WTC11 (cell line): ENCODE measurements around the gene GID4. TPM values are rescaled to one million over a fixed set of nuclear protein-coding genes. Genes with fewer than 3 reads are reported as not detected.

ENCODE experiments used
- ATAC-seq: fragments of 200-7000 bp; cut with Tn5 transposase; 2 replicates; pipeline ENCODE4 v1.10.0; 2021; ENCODE audit warnings: mild to moderate bottlenecking, moderate library complexity
- CTCF ChIA-PET: fragments of 300-600 bp; sonication (Branson Sonifier 250); formaldehyde crosslinking; loops from one replicate; lab custom pipeline; 2021; ENCODE audit warnings: antibody characterized with exemption; lab: Charles Lee
- POLR2A ChIA-PET: fragments of 350-600 bp; sonication (Branson Sonifier 250); formaldehyde crosslinking; loops from one replicate; lab custom pipeline; 2021; ENCODE audit warnings: antibody characterized with exemption; lab: Charles Lee
- DNase-seq: peaks from one replicate; pipeline ENCODE4 v3.0.0; 2021; ENCODE audit warnings: low spot score
- H3K27ac Mint-ChIP-seq: 2 replicates; pipeline ENCODE4 v1.8.0; 2021; ENCODE audit warnings: mixed read lengths
- H3K27me3 Mint-ChIP-seq: 2 replicates; pipeline ENCODE4 v1.8.0; 2021; ENCODE audit warnings: low read depth, mild to moderate bottlenecking, moderate library complexity, mixed read lengths
- H3K36me3 Mint-ChIP-seq: 2 replicates; pipeline ENCODE4 v1.8.0; 2021; ENCODE audit warnings: mixed read lengths
- H3K4me1 Mint-ChIP-seq: 2 replicates; pipeline ENCODE4 v1.8.0; 2022; ENCODE audit warnings: mixed read lengths
- H3K4me3 Mint-ChIP-seq: 2 replicates; pipeline ENCODE4 v1.8.0; 2021; ENCODE audit warnings: mild to moderate bottlenecking, moderate library complexity, mixed read lengths
- H3K9me3 Mint-ChIP-seq: 2 replicates; pipeline ENCODE4 v1.8.0; 2021; ENCODE audit warnings: mixed read lengths
- ATF1 ChIP-seq: sonication (generic); formaldehyde crosslinking; IDR thresholded peaks from 2 replicates; pipeline ENCODE4 v1.8.1; 2023; ENCODE audit warnings: mild to moderate bottlenecking, moderate library complexity, missing genetic modification reagents
- ELF4 ChIP-seq: sonication (generic); formaldehyde crosslinking; IDR thresholded peaks from 2 replicates; pipeline ENCODE4 v1.8.1; 2022; ENCODE audit warnings: low read depth, mild to moderate bottlenecking, moderate library complexity, missing genetic modification reagents
- ETV6 ChIP-seq: sonication (generic); formaldehyde crosslinking; IDR thresholded peaks from 2 replicates; pipeline ENCODE4 v1.8.1; 2022; ENCODE audit warnings: mild to moderate bottlenecking, missing genetic modification reagents
- FOXJ3 ChIP-seq: sonication (generic); formaldehyde crosslinking; IDR thresholded peaks from 2 replicates; pipeline ENCODE4 v1.9.0; 2021; ENCODE audit warnings: missing genetic modification reagents, mild to moderate bottlenecking, borderline replicate concordance
- GABPB1 ChIP-seq: sonication (generic); formaldehyde crosslinking; IDR thresholded peaks from 2 replicates; pipeline ENCODE4 v1.8.1; 2023; ENCODE audit warnings: mild to moderate bottlenecking, missing genetic modification reagents
- JUN ChIP-seq: sonication (generic); formaldehyde crosslinking; IDR thresholded peaks from 2 replicates; pipeline ENCODE4 v1.8.0; 2023; ENCODE audit warnings: mild to moderate bottlenecking, missing genetic modification reagents
- KAT7 ChIP-seq: sonication (generic); formaldehyde crosslinking; IDR thresholded peaks from 2 replicates; pipeline ENCODE4 v1.8.1; 2023; ENCODE audit warnings: missing genetic modification reagents, mild to moderate bottlenecking, borderline replicate concordance
- NFYB ChIP-seq: sonication (generic); formaldehyde crosslinking; conservative IDR thresholded peaks from 2 replicates; pipeline ENCODE4 v1.8.0; 2022; ENCODE audit warnings: low read depth, missing genetic modification reagents
- NR1H2 ChIP-seq: sonication (generic); formaldehyde crosslinking; IDR thresholded peaks from 2 replicates; pipeline ENCODE4 v1.9.0; 2021; ENCODE audit warnings: mild to moderate bottlenecking, moderate library complexity, missing genetic modification reagents
- NR2C2 ChIP-seq: sonication (generic); formaldehyde crosslinking; IDR thresholded peaks from 2 replicates; pipeline ENCODE4 v1.8.0; 2022; ENCODE audit warnings: mild to moderate bottlenecking, missing genetic modification reagents
- OVOL2 ChIP-seq: fragments of 250-450 bp; sonication (Bioruptor Pico); IDR thresholded peaks from 2 replicates; pipeline ENCODE4 v1.9.0; 2021; ENCODE audit warnings: mild to moderate bottlenecking, borderline replicate concordance
- TEAD4 ChIP-seq: sonication (generic); formaldehyde crosslinking; IDR thresholded peaks from 2 replicates; pipeline ENCODE4 v1.8.0; 2022; ENCODE audit warnings: mild to moderate bottlenecking, missing genetic modification reagents
- ZNF121 ChIP-seq: sonication (generic); formaldehyde crosslinking; IDR thresholded peaks from 2 replicates; pipeline ENCODE4 v1.8.0; 2023; ENCODE audit warnings: missing genetic modification reagents
- ZNF138 ChIP-seq: sonication (generic); formaldehyde crosslinking; conservative IDR thresholded peaks from 2 replicates; pipeline ENCODE4 v1.8.1; 2022; ENCODE audit warnings: mild to moderate bottlenecking, moderate library complexity, missing genetic modification reagents
- total RNA-seq: library from RNA; stranded (reverse); gene quantifications from 3 replicates; pipeline ENCODE4 v1.2.3, GENCODE V29; 2021
- TF ChIP-seq, protein P1 (sequence below): fragments of 250-450 bp; sonication (Bioruptor Pico); IDR thresholded peaks from 2 replicates; pipeline ENCODE4 v1.9.0; 2021; ENCODE audit warnings: mild to moderate bottlenecking
- TF ChIP-seq, protein P2 (sequence below): sonication (generic); formaldehyde crosslinking; IDR thresholded peaks from 2 replicates; pipeline ENCODE4 v1.8.0; 2022; ENCODE audit warnings: missing genetic modification reagents
- TF ChIP-seq, protein P3 (sequence below): sonication (generic); formaldehyde crosslinking; IDR thresholded peaks from 2 replicates; pipeline ENCODE4 v1.8.1; 2022; ENCODE audit warnings: mild to moderate bottlenecking, moderate library complexity, missing genetic modification reagents
- TF ChIP-seq, protein P4 (sequence below): sonication (generic); formaldehyde crosslinking; IDR thresholded peaks from 2 replicates; pipeline ENCODE4 v1.8.1; 2022; ENCODE audit warnings: mild to moderate bottlenecking, missing genetic modification reagents, moderate library complexity, borderline replicate concordance
- TF ChIP-seq, protein P5 (sequence below): fragments of 250-450 bp; sonication (Bioruptor Pico); IDR thresholded peaks from 2 replicates; pipeline ENCODE4 v2.1.2; 2022; ENCODE audit warnings: mild to moderate bottlenecking, moderate library complexity
- TF ChIP-seq, protein P6 (sequence below): sonication (generic); formaldehyde crosslinking; conservative IDR thresholded peaks from 2 replicates; pipeline ENCODE4 v1.8.1; 2023; ENCODE audit warnings: mild to moderate bottlenecking, low read depth, missing genetic modification reagents, moderate library complexity
- TF ChIP-seq, protein P7 (sequence below): sonication (generic); formaldehyde crosslinking; IDR thresholded peaks from 2 replicates; pipeline ENCODE4 v1.8.0; 2022; ENCODE audit warnings: mild to moderate bottlenecking, missing genetic modification reagents
- TF ChIP-seq, protein P8 (sequence below): sonication (generic); formaldehyde crosslinking; IDR thresholded peaks from 2 replicates; pipeline ENCODE4 v1.8.0; 2023; ENCODE audit warnings: missing genetic modification reagents

The GID4 gene
- total RNA-seq, 1 experiment from 2014 or later: 16.0 TPM

DNA sequence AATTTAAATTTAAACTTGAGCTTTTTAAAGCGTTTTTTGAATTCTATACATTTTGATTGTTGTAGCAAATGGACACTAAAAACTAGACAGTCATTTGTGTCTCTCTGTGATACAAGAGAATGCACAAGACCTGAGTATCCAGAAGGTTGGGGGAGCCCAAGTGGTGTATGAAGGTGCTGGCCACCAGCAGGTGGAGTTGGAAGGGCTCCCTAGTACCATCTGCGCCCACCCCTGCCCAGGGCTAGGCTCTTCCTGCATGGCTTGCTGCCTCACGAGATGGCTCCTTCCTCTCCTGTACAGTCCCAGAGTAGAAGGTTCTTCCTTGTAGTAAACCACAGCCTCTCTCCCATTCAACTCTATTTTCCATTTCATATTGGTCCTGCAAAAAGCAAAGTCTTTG, 17.0 kb downstream of the GID4 start:
- POLR2A ChIA-PET: no interaction called here
- H3K36me3 Mint-ChIP-seq: peaks cover 49% of the 10 kb centered on the region
- CTCF ChIA-PET: no interaction called here
- no peak overlapping the region for H3K27ac Mint-ChIP-seq
- ATAC-seq (no peak), DNase-seq (no peak)
- TF ChIP-seq GABPB1: no peak
- TF ChIP-seq ETV6 (CRISPR knock-in tag): no peak
- TF ChIP-seq JUN (CRISPR knock-in tag): no peak
- TF ChIP-seq OVOL2: no peak
- TF ChIP-seq, protein P1, sequence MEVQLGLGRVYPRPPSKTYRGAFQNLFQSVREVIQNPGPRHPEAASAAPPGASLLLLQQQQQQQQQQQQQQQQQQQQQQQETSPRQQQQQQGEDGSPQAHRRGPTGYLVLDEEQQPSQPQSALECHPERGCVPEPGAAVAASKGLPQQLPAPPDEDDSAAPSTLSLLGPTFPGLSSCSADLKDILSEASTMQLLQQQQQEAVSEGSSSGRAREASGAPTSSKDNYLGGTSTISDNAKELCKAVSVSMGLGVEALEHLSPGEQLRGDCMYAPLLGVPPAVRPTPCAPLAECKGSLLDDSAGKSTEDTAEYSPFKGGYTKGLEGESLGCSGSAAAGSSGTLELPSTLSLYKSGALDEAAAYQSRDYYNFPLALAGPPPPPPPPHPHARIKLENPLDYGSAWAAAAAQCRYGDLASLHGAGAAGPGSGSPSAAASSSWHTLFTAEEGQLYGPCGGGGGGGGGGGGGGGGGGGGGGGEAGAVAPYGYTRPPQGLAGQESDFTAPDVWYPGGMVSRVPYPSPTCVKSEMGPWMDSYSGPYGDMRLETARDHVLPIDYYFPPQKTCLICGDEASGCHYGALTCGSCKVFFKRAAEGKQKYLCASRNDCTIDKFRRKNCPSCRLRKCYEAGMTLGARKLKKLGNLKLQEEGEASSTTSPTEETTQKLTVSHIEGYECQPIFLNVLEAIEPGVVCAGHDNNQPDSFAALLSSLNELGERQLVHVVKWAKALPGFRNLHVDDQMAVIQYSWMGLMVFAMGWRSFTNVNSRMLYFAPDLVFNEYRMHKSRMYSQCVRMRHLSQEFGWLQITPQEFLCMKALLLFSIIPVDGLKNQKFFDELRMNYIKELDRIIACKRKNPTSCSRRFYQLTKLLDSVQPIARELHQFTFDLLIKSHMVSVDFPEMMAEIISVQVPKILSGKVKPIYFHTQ (CRISPR knock-in tag): no peak
- TF ChIP-seq, protein P2, sequence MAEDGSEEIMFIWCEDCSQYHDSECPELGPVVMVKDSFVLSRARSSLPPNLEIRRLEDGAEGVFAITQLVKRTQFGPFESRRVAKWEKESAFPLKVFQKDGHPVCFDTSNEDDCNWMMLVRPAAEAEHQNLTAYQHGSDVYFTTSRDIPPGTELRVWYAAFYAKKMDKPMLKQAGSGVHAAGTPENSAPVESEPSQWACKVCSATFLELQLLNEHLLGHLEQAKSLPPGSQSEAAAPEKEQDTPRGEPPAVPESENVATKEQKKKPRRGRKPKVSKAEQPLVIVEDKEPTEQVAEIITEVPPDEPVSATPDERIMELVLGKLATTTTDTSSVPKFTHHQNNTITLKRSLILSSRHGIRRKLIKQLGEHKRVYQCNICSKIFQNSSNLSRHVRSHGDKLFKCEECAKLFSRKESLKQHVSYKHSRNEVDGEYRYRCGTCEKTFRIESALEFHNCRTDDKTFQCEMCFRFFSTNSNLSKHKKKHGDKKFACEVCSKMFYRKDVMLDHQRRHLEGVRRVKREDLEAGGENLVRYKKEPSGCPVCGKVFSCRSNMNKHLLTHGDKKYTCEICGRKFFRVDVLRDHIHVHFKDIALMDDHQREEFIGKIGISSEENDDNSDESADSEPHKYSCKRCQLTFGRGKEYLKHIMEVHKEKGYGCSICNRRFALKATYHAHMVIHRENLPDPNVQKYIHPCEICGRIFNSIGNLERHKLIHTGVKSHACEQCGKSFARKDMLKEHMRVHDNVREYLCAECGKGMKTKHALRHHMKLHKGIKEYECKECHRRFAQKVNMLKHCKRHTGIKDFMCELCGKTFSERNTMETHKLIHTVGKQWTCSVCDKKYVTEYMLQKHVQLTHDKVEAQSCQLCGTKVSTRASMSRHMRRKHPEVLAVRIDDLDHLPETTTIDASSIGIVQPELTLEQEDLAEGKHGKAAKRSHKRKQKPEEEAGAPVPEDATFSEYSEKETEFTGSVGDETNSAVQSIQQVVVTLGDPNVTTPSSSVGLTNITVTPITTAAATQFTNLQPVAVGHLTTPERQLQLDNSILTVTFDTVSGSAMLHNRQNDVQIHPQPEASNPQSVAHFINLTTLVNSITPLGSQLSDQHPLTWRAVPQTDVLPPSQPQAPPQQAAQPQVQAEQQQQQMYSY (CRISPR knock-in tag): no peak
- TF ChIP-seq FOXJ3: no peak
- TF ChIP-seq ZNF121 (CRISPR knock-in tag): no peak
- TF ChIP-seq KAT7 (CRISPR knock-in tag): no peak
- TF ChIP-seq NR1H2 (CRISPR knock-in tag): no peak
- TF ChIP-seq, protein P3, sequence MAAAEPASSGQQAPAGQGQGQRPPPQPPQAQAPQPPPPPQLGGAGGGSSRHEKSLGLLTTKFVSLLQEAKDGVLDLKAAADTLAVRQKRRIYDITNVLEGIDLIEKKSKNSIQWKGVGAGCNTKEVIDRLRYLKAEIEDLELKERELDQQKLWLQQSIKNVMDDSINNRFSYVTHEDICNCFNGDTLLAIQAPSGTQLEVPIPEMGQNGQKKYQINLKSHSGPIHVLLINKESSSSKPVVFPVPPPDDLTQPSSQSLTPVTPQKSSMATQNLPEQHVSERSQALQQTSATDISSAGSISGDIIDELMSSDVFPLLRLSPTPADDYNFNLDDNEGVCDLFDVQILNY: no peak
- TF ChIP-seq, protein P4, sequence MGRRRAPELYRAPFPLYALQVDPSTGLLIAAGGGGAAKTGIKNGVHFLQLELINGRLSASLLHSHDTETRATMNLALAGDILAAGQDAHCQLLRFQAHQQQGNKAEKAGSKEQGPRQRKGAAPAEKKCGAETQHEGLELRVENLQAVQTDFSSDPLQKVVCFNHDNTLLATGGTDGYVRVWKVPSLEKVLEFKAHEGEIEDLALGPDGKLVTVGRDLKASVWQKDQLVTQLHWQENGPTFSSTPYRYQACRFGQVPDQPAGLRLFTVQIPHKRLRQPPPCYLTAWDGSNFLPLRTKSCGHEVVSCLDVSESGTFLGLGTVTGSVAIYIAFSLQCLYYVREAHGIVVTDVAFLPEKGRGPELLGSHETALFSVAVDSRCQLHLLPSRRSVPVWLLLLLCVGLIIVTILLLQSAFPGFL: no peak
- TF ChIP-seq NR2C2 (CRISPR knock-in tag): no peak
- H3K4me1 Mint-ChIP-seq: no peaks in the 10 kb centered on the region
- no peak overlapping the region for H3K4me3 Mint-ChIP-seq
- no peaks in the 10 kb centered on the region for H3K27me3 Mint-ChIP-seq
- H3K9me3 Mint-ChIP-seq: no peaks in the 10 kb centered on the region

DNA sequence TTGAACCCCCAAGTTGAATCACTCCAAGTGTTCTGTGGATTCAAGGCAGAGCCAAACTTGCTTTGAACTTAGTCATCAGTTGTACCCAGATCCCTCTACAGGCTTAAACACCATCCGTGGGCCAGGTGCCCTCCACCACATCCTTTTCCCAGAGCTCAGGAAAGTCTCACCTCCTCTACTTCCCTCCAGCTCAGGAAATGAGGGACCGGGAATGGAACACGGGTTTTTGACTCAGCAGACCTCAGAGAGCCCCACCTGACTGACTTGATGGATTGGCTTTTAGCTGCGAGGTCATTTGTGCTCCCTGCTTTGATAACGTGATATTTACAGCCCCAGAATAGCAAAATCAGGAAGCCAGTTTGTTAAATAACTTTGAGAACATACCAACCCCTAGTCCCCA, 20.1 kb downstream of the GID4 start:
- no peak for DNase-seq
- ChIA-PET POLR2A (no interaction called here), CTCF (interaction anchor here (1.0 kb wide), 1 partner anchor 168 kb away, joined by 3 read pairs; no protein-coding TSS in a partner anchor)
- H3K27ac Mint-ChIP-seq: no peak overlapping the region
- no peak for ATAC-seq
- no peaks in the 10 kb centered on the region for H3K4me1 Mint-ChIP-seq
- peaks cover 48% of the 10 kb centered on the region for H3K36me3 Mint-ChIP-seq
- H3K9me3 Mint-ChIP-seq: no peaks in the 10 kb centered on the region
- H3K27me3 Mint-ChIP-seq: no peaks in the 10 kb centered on the region
- H3K4me3 Mint-ChIP-seq: no peak overlapping the region
- TF ChIP-seq, protein P5, sequence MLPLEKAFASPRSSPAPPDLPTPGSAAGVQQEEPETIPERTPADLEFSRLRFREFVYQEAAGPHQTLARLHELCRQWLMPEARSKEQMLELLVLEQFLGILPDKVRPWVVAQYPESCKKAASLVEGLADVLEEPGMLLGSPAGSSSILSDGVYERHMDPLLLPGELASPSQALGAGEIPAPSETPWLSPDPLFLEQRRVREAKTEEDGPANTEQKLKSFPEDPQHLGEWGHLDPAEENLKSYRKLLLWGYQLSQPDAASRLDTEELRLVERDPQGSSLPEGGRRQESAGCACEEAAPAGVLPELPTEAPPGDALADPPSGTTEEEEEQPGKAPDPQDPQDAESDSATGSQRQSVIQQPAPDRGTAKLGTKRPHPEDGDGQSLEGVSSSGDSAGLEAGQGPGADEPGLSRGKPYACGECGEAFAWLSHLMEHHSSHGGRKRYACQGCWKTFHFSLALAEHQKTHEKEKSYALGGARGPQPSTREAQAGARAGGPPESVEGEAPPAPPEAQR (CRISPR knock-in tag): no peak
- TF ChIP-seq ATF1 (CRISPR knock-in tag) (no peak), KAT7 (CRISPR knock-in tag) (no peak), TEAD4 (CRISPR knock-in tag) (no peak), ELF4 (CRISPR knock-in tag) (no peak), ZNF138 (no peak), NFYB (CRISPR knock-in tag) (no peak)
- TF ChIP-seq, protein P6, sequence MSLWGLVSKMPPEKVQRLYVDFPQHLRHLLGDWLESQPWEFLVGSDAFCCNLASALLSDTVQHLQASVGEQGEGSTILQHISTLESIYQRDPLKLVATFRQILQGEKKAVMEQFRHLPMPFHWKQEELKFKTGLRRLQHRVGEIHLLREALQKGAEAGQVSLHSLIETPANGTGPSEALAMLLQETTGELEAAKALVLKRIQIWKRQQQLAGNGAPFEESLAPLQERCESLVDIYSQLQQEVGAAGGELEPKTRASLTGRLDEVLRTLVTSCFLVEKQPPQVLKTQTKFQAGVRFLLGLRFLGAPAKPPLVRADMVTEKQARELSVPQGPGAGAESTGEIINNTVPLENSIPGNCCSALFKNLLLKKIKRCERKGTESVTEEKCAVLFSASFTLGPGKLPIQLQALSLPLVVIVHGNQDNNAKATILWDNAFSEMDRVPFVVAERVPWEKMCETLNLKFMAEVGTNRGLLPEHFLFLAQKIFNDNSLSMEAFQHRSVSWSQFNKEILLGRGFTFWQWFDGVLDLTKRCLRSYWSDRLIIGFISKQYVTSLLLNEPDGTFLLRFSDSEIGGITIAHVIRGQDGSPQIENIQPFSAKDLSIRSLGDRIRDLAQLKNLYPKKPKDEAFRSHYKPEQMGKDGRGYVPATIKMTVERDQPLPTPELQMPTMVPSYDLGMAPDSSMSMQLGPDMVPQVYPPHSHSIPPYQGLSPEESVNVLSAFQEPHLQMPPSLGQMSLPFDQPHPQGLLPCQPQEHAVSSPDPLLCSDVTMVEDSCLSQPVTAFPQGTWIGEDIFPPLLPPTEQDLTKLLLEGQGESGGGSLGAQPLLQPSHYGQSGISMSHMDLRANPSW (CRISPR knock-in tag): no peak
- TF ChIP-seq, protein P7, sequence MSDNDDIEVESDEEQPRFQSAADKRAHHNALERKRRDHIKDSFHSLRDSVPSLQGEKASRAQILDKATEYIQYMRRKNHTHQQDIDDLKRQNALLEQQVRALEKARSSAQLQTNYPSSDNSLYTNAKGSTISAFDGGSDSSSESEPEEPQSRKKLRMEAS (CRISPR knock-in tag): no peak
- TF ChIP-seq, protein P8, sequence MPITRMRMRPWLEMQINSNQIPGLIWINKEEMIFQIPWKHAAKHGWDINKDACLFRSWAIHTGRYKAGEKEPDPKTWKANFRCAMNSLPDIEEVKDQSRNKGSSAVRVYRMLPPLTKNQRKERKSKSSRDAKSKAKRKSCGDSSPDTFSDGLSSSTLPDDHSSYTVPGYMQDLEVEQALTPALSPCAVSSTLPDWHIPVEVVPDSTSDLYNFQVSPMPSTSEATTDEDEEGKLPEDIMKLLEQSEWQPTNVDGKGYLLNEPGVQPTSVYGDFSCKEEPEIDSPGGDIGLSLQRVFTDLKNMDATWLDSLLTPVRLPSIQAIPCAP: no peak
